Islet precursor cell (in vitro differentiated cells): ENCODE data around the gene MCC.
A peak's percentile ranks its signal among the peaks of the same experiment; 100 is the strongest.

Experiments
- DNase-seq: peaks from one replicate; pipeline ENCODE4 v3.0.0-alpha.2; 2018

Gene MCC

GRCh38 chr5:113166261-113166660 lies 322.0 kb downstream of the MCC start:
- no peak for DNase-seq

DNA sequence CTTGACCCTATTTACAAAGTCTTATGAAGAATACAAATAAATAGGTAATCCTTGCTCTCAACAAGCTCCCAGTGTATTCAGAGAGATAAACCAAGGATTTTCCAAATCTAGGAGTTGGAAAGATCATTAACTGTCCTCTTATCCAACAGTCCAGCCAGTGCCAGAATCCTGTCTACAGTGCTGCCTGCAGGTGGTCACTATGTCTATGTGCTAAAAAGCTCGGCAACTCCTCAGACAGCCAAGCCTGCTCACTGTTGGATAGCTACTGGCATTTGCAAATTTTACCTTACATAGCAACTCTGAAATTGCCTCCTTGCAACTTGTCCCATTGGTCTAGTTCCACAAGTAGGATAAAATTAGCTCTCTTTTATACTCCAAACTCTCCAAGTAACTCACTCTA lies 324.2 kb downstream of the MCC start:
- no peak for DNase-seq

- no peak for DNase-seq
These were observed 324.9 kb downstream of the MCC start for GRCh38 chr5:113163328-113163727.

GRCh38 chr5:113162770-113163169 lies 325.5 kb downstream of the MCC start:
- DNase-seq = no peak

DNA sequence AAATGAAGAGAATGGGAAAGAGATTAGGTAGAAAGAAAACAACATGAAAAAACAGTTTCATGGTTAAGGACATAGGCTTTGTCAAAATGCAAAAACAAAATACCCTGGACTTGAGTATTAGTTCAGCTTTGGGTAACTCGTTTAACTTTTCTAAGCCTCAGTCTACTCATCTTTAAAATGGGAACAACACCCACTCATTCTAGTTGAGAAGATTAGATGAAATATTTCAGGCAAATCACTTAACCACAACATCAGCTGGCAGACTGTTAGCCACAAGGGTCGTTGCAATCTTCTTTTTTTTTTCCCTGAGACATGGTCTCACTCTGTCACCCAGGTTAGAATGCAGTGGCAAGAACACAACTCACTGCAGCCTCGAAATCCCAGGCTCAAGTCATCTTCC lies 326.0 kb downstream of the MCC start:
- DNase-seq = no peak

- no peak for DNase-seq
These were observed 326.4 kb downstream of the MCC start for GRCh38 chr5:113161806-113162205.

DNA sequence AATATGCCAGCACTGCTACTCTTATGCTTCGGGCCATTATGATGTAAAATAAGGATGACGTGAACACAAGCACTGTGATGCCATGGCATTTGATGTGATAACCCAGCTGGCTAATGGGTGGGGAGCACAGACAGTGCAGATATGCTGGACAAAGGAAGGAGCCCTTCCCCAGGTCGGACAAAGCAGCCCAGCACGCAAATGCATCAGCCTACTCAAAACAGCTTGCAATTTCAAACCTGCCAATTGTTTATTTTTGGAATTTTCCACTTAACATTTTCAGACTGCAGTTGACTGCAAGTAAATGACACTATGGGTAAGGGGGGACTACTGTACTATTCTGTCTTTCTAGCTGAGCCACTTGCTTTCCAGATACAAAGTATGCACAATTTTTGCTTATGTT lies 330.4 kb downstream of the MCC start:
- no peak for DNase-seq

GRCh38 chr5:113156271-113156877 lies 331.9 kb downstream of the MCC start:
- DNase-seq = no peak

GRCh38 chr5:113153512-113154097 lies 334.6 kb downstream of the MCC start:
- DNase-seq = no peak

DNA sequence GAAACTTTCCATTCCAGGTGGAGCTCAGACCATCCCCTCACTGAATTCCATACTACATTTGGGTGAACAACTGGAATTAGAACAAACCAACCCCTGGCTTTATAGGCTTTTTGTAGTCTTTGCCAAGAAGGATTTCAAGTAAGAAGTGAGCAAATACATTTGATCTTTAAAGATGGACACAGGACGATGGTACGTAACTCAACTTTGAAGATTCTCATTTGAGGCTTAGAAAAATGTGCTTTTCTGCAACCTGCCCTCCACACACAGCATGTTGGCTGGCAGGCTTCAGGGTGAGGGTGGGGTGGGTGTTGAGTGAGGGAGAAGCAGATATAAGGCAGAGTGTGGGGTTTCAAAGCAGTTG lies 335.9 kb downstream of the MCC start:
- DNase-seq = no peak

GRCh38 chr5:113151641-113152379 lies 336.4 kb downstream of the MCC start:
- no peak for DNase-seq

- peak; percentile 57 for DNase-seq
These were observed 337.4 kb downstream of the MCC start for GRCh38 chr5:113150821-113151220.

DNA sequence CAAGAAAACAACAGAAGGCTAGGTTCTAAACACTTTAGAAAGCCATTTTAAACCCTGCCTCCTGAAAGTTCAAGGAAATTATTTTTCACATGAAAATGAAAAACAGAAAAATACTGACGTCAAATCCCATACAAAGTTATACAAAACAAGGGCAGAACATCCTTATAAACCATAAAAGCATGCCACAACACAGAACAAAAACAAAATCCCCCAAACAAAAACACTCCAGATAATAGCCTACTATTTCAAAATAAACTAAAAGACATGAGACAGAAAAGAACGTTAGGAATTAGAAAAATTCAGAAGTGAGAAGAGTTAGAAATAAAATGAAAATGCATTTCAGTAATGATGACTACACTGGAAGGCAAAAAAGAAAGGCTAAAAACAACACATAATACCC lies 338.0 kb downstream of the MCC start:
- DNase-seq = no peak

- DNase-seq = no peak
These were observed 340.7 kb downstream of the MCC start for GRCh38 chr5:113147537-113147936.

DNA sequence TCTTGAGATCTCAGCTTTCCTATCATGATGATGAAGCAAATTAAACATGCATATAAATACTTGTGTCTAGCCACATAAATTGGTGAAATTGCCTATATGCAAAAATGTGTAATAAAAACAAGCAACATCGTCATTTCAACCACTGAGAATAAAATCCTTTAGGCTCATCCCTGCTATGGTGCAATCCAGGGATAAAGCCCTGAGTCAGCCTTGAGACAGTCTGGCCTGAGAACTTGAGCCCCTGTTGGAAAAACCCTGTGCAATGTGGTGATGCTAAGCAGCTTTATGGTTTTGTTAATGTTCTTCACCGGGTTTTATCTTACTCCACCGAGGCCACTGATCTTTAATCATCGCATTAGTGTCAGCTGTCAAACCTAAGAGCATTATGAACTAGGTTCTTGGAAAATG lies 341.1 kb downstream of the MCC start:
- no peak for DNase-seq

GRCh38 chr5:113145757-113146387 lies 342.4 kb downstream of the MCC start:
- DNase-seq = peak; percentile 55

DNA sequence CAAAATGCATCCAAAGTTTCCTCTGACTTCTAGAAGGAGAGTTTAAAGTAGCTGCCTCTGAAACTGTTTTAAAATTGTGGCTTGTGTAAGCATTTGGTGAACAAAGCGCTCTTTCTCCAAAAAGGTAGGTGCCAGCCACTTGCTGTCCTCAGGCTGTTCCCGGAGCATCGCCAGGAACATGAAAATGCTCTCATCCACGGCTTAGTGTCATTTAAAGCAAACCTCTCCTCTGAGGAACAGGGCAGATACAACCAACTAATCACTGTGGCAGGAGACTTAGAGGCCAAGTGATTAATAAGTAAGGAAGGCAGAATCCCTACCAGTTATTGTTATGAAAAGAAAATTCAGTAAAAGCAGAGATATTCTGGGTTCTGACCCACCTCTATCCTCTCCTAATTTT lies 346.1 kb downstream of the MCC start:
- peak; percentile 80 for DNase-seq

GRCh38 chr5:113140837-113141671 lies 347.2 kb downstream of the MCC start:
- peak; percentile 90 for DNase-seq

- DNase-seq = no peak
These were observed 354.9 kb downstream of the MCC start for GRCh38 chr5:113133211-113133975.

GRCh38 chr5:113132564-113132963 lies 355.7 kb downstream of the MCC start:
- DNase-seq = no peak

- no peak for DNase-seq
These were observed 359.5 kb downstream of the MCC start for GRCh38 chr5:113128641-113129330.

- DNase-seq = no peak
These were observed 360.2 kb downstream of the MCC start for GRCh38 chr5:113128082-113128481.
